H9 (cell line): Measurements from ENCODE around the gene HMGB4. TPM values are rescaled to one million over a fixed set of nuclear protein-coding genes. Genes with fewer than 3 reads are reported as not detected.

ENCODE experiments used
- DNase-seq: peaks from one replicate; pipeline ENCODE4 v3.0.0-alpha.2; 2017
- H2AFZ ChIP-seq: one replicate; pipeline ENCODE4 v1.6.1; 2013; ENCODE audit warnings: mild to moderate bottlenecking, low read length, control low read depth, moderate library complexity
- H2AK5ac ChIP-seq: 2 replicates; pipeline ENCODE4 v1.6.1; 2013; ENCODE audit warnings: low read length, control low read depth, mixed read lengths; ENCODE audit not compliant: insufficient read length
- H2BK120ac ChIP-seq: one replicate; pipeline ENCODE4 v1.6.1; 2013; ENCODE audit warnings: low read depth, mild to moderate bottlenecking, low read length, control low read depth, inconsistent platforms; ENCODE audit not compliant: poor library complexity, severe bottlenecking
- H2BK12ac ChIP-seq: 2 replicates; pipeline ENCODE4 v1.6.1; 2013; ENCODE audit warnings: low read length, control low read depth, mixed read lengths, low read depth; ENCODE audit not compliant: insufficient read length
- H2BK15ac ChIP-seq: 2 replicates; pipeline ENCODE4 v1.6.1; 2013; ENCODE audit warnings: low read depth, low read length, control low read depth
- H2BK20ac ChIP-seq: one replicate; pipeline ENCODE4 v1.6.1; 2013; ENCODE audit warnings: low read depth, mild to moderate bottlenecking, low read length, control low read depth, inconsistent platforms; ENCODE audit not compliant: poor library complexity, severe bottlenecking
- H2BK5ac ChIP-seq: 2 replicates; pipeline ENCODE4 v1.6.1; 2013; ENCODE audit warnings: low read length, control low read depth, mixed read lengths; ENCODE audit not compliant: insufficient read length
- H3K14ac ChIP-seq: 2 replicates; pipeline ENCODE4 v1.6.1; 2013; ENCODE audit warnings: low read length, control low read depth; ENCODE audit not compliant: insufficient read depth
- H3K18ac ChIP-seq: 2 replicates; pipeline ENCODE4 v1.6.1; 2013; ENCODE audit warnings: low read depth, mild to moderate bottlenecking, mixed read lengths, low read length, control low read depth; ENCODE audit not compliant: insufficient read length
- H3K23ac ChIP-seq: 2 replicates; pipeline ENCODE4 v1.6.1; 2013; ENCODE audit warnings: low read length, control low read depth, mixed read lengths, low read depth; ENCODE audit not compliant: insufficient read length
- H3K23me2 ChIP-seq: 2 replicates; pipeline ENCODE4 v1.6.1; 2013; ENCODE audit warnings: low read depth, mild to moderate bottlenecking, mixed read lengths, low read length, control low read depth; ENCODE audit not compliant: insufficient read length, poor library complexity, severe bottlenecking
- H3K27ac ChIP-seq: 2 replicates; pipeline ENCODE4 v1.5.1; 2013; ENCODE audit warnings: low read length, control low read depth, mixed read lengths, low read depth; ENCODE audit not compliant: insufficient read length
- H3K27me3 ChIP-seq: 2 replicates; pipeline ENCODE4 v1.6.1; 2013; ENCODE audit warnings: low read length, control low read depth, inconsistent platforms; ENCODE audit not compliant: insufficient read depth
- H3K4ac ChIP-seq: 2 replicates; pipeline ENCODE4 v1.6.1; 2013; ENCODE audit warnings: low read depth, mild to moderate bottlenecking, control low read depth, inconsistent platforms, low read length, moderate library complexity
- H3K4me1 ChIP-seq: 2 replicates; pipeline ENCODE4 v1.6.1; 2013; ENCODE audit warnings: low read length, control low read depth, inconsistent platforms; ENCODE audit not compliant: insufficient read depth
- H3K4me2 ChIP-seq: 2 replicates; pipeline ENCODE4 v1.6.1; 2013; ENCODE audit warnings: low read length, control low read depth, mixed read lengths; ENCODE audit not compliant: insufficient read length, insufficient read depth
- H3K56ac ChIP-seq: 2 replicates; pipeline ENCODE4 v1.6.1; 2013; ENCODE audit warnings: low read depth, mild to moderate bottlenecking, mixed read lengths, low read length, control low read depth; ENCODE audit not compliant: insufficient read length
- H3K79me1 ChIP-seq: 2 replicates; pipeline ENCODE4 v1.6.1; 2013; ENCODE audit warnings: low read depth, mild to moderate bottlenecking, moderate library complexity, low read length, control low read depth, inconsistent platforms; ENCODE audit not compliant: insufficient read depth, poor library complexity, severe bottlenecking
- H3K79me2 ChIP-seq: 2 replicates; pipeline ENCODE4 v1.6.1; 2013; ENCODE audit warnings: low read length, control low read depth, inconsistent platforms; ENCODE audit not compliant: insufficient read depth
- H3K9ac ChIP-seq: 2 replicates; pipeline ENCODE4 v1.6.1; 2013; ENCODE audit warnings: low read length, control low read depth, mixed read lengths; ENCODE audit not compliant: insufficient read length; ENCODE audit errors: extremely low read depth
- H3K9me3 ChIP-seq: one replicate; pipeline ENCODE4 v1.6.1; 2013; ENCODE audit warnings: low read depth, low read length, inconsistent platforms; ENCODE audit not compliant: control insufficient read depth
- H3T11ph ChIP-seq: one replicate; pipeline ENCODE4 v1.6.1; 2013; ENCODE audit warnings: mild to moderate bottlenecking, low read length, control low read depth, inconsistent platforms
- H4K20me1 ChIP-seq: one replicate; pipeline ENCODE4 v1.6.1; 2013; ENCODE audit not compliant: control insufficient read depth, insufficient read length, insufficient read depth
- H4K5ac ChIP-seq: 2 replicates; pipeline ENCODE4 v1.6.1; 2013; ENCODE audit warnings: low read depth, mild to moderate bottlenecking, mixed read lengths, low read length, control low read depth; ENCODE audit not compliant: insufficient read length
- H4K8ac ChIP-seq: replicated peaks from 2 replicates; pipeline ENCODE4 v1.6.1; 2013; ENCODE audit warnings: low read length, control low read depth, mixed read lengths, low read depth; ENCODE audit not compliant: insufficient read length
- H4K91ac ChIP-seq: 2 replicates; pipeline ENCODE4 v1.6.1; 2013; ENCODE audit warnings: low read depth, mild to moderate bottlenecking, moderate library complexity, mixed read lengths, low read length, control low read depth; ENCODE audit not compliant: insufficient read length
- H3K27ac Mint-ChIP-seq, 3 experiments: 2 replicates in 2 of 3; 3 replicates in 1 of 3; pipeline ENCODE4 v1.8.0; 2020 to 2021; ENCODE audit warnings: mixed read lengths in 3 of 3, mild to moderate bottlenecking in 1 of 3, moderate library complexity in 1 of 3
- H3K27me3 Mint-ChIP-seq: 2 replicates; pipeline ENCODE4 v1.8.0; 2021; ENCODE audit warnings: low read depth, mild to moderate bottlenecking, moderate library complexity, mixed read lengths
- H3K36me3 Mint-ChIP-seq, 3 experiments: 2 replicates in 2 of 3; 3 replicates in 1 of 3; pipeline ENCODE4 v1.8.0; 2020 to 2021; ENCODE audit warnings: low read depth in 3 of 3, mixed read lengths in 3 of 3; ENCODE audit not compliant: insufficient read depth in 1 of 3
- H3K4me1 Mint-ChIP-seq, 2 experiments: 2 replicates each; pipeline ENCODE4 v1.8.0; 2020; ENCODE audit warnings: mixed read lengths in 2 of 2
- H3K4me3 Mint-ChIP-seq, 2 experiments: 2 replicates in 1 of 2; 3 replicates in 1 of 2; pipeline ENCODE4 v1.8.0; 2020 to 2021; ENCODE audit warnings: mild to moderate bottlenecking in 2 of 2, mixed read lengths in 2 of 2, moderate library complexity in 1 of 2
- H3K9me3 Mint-ChIP-seq, 2 experiments: 2 replicates in 1 of 2; 3 replicates in 1 of 2; pipeline ENCODE4 v1.8.0; 2020; ENCODE audit warnings: mild to moderate bottlenecking in 2 of 2, mixed read lengths in 2 of 2, moderate library complexity in 1 of 2
- WGBS: extraction: QIAGEN DNeasy Blood & Tissue Kit; methylation state at CpG from one replicate; pipeline ENCODE4 v1.1.7; 2013; ENCODE audit warnings: missing lambda C conversion rate, low lambda C conversion rate, mixed read lengths; ENCODE audit not compliant: insufficient read length; ENCODE audit errors: extremely low coverage; 5-methylcytosine and 5-hydroxymethylcytosine counted together
- total RNA-seq: library from RNA; stranded (reverse); gene quantifications from 2 replicates; pipeline ENCODE4 v1.2.1, GENCODE V29; 2021
- TF ChIP-seq, protein P1 (sequence below): fragments of 200-600 bp; sonication (generic); conservative IDR thresholded peaks from 3 replicates; pipeline ENCODE4 v1.8.0; 2021; ENCODE audit warnings: antibody characterized with exemption, mild to moderate bottlenecking

The HMGB4 gene
- total RNA-seq, 1 experiment from 2014 or later, result not detected

DNA sequence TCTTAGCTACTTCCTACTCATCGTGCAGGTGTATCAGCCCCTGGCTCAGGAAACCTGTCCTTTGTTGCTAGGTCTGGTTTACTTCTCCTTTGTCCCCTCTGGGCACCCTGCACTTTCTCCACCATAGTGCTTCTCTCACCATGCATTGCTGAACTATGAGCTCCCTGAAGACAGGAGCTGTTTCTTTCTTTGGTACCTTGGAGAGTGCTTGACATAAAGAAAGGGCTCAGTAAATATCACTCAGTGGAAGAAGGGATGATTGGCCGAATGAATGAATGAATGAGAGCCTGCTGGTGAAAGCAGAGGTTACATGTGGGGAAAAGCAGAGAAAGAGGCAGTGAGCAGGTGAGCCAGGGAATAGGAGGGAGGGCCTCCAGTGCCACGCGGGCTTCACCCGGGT is 9.8 kb upstream of the HMGB4 start:
- H4K5ac ChIP-seq, result no peak overlapping the region
- no peak overlapping the region for H2BK5ac ChIP-seq
- no peak overlapping the region for H3K18ac ChIP-seq
- no peak overlapping the region for H3K9ac ChIP-seq
- DNase-seq, result no peak
- H3K56ac ChIP-seq, result no peak overlapping the region
- no peak overlapping the region for H3K14ac ChIP-seq
- Mint-ChIP-seq H3K4me3 (no peak overlapping the region), H3K36me3 (no peaks in the 10 kb centered on the region; a peak in 1 of 7 replicates), H3K4me1 (peaks cover 15 to 20% of the 10 kb centered on the region in 2 experiments), H3K27ac (no peak overlapping the region), H3K27me3 (no peaks in the 10 kb centered on the region; the same call in 1 of the 2 replicates), H3K9me3 (no peaks in the 10 kb centered on the region)
- no peaks in the 10 kb centered on the region for H3K79me1 ChIP-seq
- no peaks in the 10 kb centered on the region for H4K20me1 ChIP-seq
- TF ChIP-seq, protein P1, sequence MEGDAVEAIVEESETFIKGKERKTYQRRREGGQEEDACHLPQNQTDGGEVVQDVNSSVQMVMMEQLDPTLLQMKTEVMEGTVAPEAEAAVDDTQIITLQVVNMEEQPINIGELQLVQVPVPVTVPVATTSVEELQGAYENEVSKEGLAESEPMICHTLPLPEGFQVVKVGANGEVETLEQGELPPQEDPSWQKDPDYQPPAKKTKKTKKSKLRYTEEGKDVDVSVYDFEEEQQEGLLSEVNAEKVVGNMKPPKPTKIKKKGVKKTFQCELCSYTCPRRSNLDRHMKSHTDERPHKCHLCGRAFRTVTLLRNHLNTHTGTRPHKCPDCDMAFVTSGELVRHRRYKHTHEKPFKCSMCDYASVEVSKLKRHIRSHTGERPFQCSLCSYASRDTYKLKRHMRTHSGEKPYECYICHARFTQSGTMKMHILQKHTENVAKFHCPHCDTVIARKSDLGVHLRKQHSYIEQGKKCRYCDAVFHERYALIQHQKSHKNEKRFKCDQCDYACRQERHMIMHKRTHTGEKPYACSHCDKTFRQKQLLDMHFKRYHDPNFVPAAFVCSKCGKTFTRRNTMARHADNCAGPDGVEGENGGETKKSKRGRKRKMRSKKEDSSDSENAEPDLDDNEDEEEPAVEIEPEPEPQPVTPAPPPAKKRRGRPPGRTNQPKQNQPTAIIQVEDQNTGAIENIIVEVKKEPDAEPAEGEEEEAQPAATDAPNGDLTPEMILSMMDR, result no peak
- H4K8ac ChIP-seq, result no peak overlapping the region
- no peak overlapping the region for H4K91ac ChIP-seq
- H2BK12ac ChIP-seq, result no peak overlapping the region
- H3K27me3 ChIP-seq, result no peaks in the 10 kb centered on the region
- no peak overlapping the region for H2BK20ac ChIP-seq
- no peak overlapping the region for H3K4ac ChIP-seq
- H3T11ph ChIP-seq, result no peak overlapping the region
- no peak overlapping the region for H3K23ac ChIP-seq
- no peaks in the 10 kb centered on the region for H3K79me2 ChIP-seq
- no peak overlapping the region for H3K27ac ChIP-seq
- WGBS, result no CpG with 5 or more reads among the region's 5 CpGs
- H2AK5ac ChIP-seq, result no peak overlapping the region
- H3K23me2 ChIP-seq, result no peaks in the 10 kb centered on the region
- H2BK15ac ChIP-seq, result no peak overlapping the region
- no peaks in the 10 kb centered on the region for H3K9me3 ChIP-seq
- peaks cover under 1% of the 10 kb centered on the region; the same call in 1 of the 2 replicates for H3K4me1 ChIP-seq
- H2BK120ac ChIP-seq, result no peak overlapping the region
- no peak overlapping the region for H3K4me2 ChIP-seq
- H2AFZ ChIP-seq, result no peak overlapping the region
